Measurements from ENCODE around the gene BRIX1. TPM values are rescaled to one million over a fixed set of nuclear protein-coding genes. Genes with fewer than 3 reads are reported as not detected.

Gene BRIX1
- total RNA-seq, 1 donor from 2014 or later = 29.0 TPM

- no peak for FAIRE-seq
- H3K36me3 ChIP-seq (ENCODE audit: control insufficient read depth, insufficient read depth, low read length) = peaks cover 4% of the 10 kb centered on the region
- H3K4me3 ChIP-seq (ENCODE audit: low read depth, low read length) = no peak overlapping the region
- DNase-seq (ENCODE audit: low read depth) = no peak
- no peaks in the 10 kb centered on the region for H3K27me3 ChIP-seq (ENCODE audit: control insufficient read depth, insufficient read depth, low read length)
- TF ChIP-seq CTCF (IDR thresholded peaks at IDR 0.05; ENCODE audit: insufficient read depth, low read length, severe bottlenecking) = no peak
These were observed 28.5 kb downstream of the BRIX1 start for GRCh38 chr5:34944044-34944443.

GRCh38 chr5:34944460-34945047, 29.0 kb downstream of the BRIX1 start:
- FAIRE-seq (no peak), DNase-seq (ENCODE audit: low read depth) (no peak)
- no peaks in the 10 kb centered on the region for H3K27me3 ChIP-seq (ENCODE audit: control insufficient read depth, insufficient read depth, low read length)
- peaks cover 4% of the 10 kb centered on the region for H3K36me3 ChIP-seq (ENCODE audit: control insufficient read depth, insufficient read depth, low read length)
- TF ChIP-seq CTCF (IDR thresholded peaks at IDR 0.05; ENCODE audit: insufficient read depth, low read length, severe bottlenecking) = no peak
- H3K4me3 ChIP-seq (ENCODE audit: low read depth, low read length) = no peak overlapping the region

GRCh38 chr5:34957321-34957720, 41.8 kb downstream of the BRIX1 start:
- DNase-seq (ENCODE audit: low read depth) (no peak), FAIRE-seq (no peak)
- no peak overlapping the region for H3K4me3 ChIP-seq (ENCODE audit: low read depth, low read length)
- no peaks in the 10 kb centered on the region for H3K36me3 ChIP-seq (ENCODE audit: control insufficient read depth, insufficient read depth, low read length)
- H3K27me3 ChIP-seq (ENCODE audit: control insufficient read depth, insufficient read depth, low read length) = no peaks in the 10 kb centered on the region
- TF ChIP-seq CTCF (IDR thresholded peaks at IDR 0.05; ENCODE audit: insufficient read depth, low read length, severe bottlenecking) = no peak

- DNase-seq (ENCODE audit: low read depth) (peak; percentile 32), FAIRE-seq (no peak)
- H3K27me3 ChIP-seq (ENCODE audit: control insufficient read depth, insufficient read depth, low read length) = no peaks in the 10 kb centered on the region
- TF ChIP-seq CTCF (IDR thresholded peaks at IDR 0.05; ENCODE audit: insufficient read depth, low read length, severe bottlenecking) = peak; percentile 53
- no peak overlapping the region for H3K4me3 ChIP-seq (ENCODE audit: low read depth, low read length)
- H3K36me3 ChIP-seq (ENCODE audit: control insufficient read depth, insufficient read depth, low read length) = no peaks in the 10 kb centered on the region
These were observed 42.6 kb downstream of the BRIX1 start for GRCh38 chr5:34957857-34958690.

- DNase-seq (ENCODE audit: low read depth) = peak; percentile 70
- no peaks in the 10 kb centered on the region for H3K36me3 ChIP-seq (ENCODE audit: control insufficient read depth, insufficient read depth, low read length)
- H3K27me3 ChIP-seq (ENCODE audit: control insufficient read depth, insufficient read depth, low read length) = no peaks in the 10 kb centered on the region
- TF ChIP-seq CTCF (IDR thresholded peaks at IDR 0.05; ENCODE audit: insufficient read depth, low read length, severe bottlenecking) = no peak
- FAIRE-seq = no peak
- no peak overlapping the region for H3K4me3 ChIP-seq (ENCODE audit: low read depth, low read length)
These were observed 43.8 kb downstream of the BRIX1 start for GRCh38 chr5:34959323-34959722.
